Upper lobe of left lung (tissue), 6 donors: Measurements from ENCODE around the gene LCOR. TPM values are rescaled to one million over a fixed set of nuclear protein-coding genes. Genes with fewer than 3 reads are reported as not detected.

Source experiments
- ATAC-seq, 2 donors: fragments of 200-7000 bp; cut with Tn5 transposase; one replicate each; pipeline ENCODE4 v1.9.1; 2022; ENCODE audit warnings: mild to moderate bottlenecking in 2 of 2, moderate library complexity in 2 of 2; ENCODE audit not compliant: low FRiP score in 2 of 2
- DNase-seq, 2 donors: peaks; one replicate each; pipeline ENCODE4 v3.0.0-alpha.2; 2019 to 2020
- H3K27ac ChIP-seq, 4 donors: fragments of 200-600 bp; sonication (generic); one replicate each; pipeline ENCODE4 v1.5.1; 2016 to 2019
- H3K27me3 ChIP-seq, 4 donors: fragments of 200-600 bp; sonication (generic); one replicate each; pipeline ENCODE4 v1.5.1; 2017 to 2019
- H3K36me3 ChIP-seq, 4 donors: fragments of 200-600 bp; sonication (generic); one replicate each; pipeline ENCODE4 v1.5.1; 2016 to 2019
- H3K4me1 ChIP-seq, 4 donors: fragments of 200-600 bp; sonication (generic); one replicate each; pipeline ENCODE4 v1.5.1; 2018 to 2019
- H3K4me3 ChIP-seq, 4 donors: fragments of 200-600 bp; sonication (generic); one replicate each; pipeline ENCODE4 v1.5.1; 2017 to 2019; ENCODE audit warnings: mild to moderate bottlenecking in 2 of 4, moderate library complexity in 1 of 4
- H3K9me3 ChIP-seq, 4 donors: fragments of 200-600 bp; sonication (generic); one replicate each; pipeline ENCODE4 v1.5.1; 2018 to 2019
- CTCF ChIP-seq, 6 experiments: fragments of 450-650 bp in 4 of 6; fragments of 200-600 bp in 2 of 6; sonication (generic) in 2 of 6; IDR thresholded peaks; one replicate each; pipeline ENCODE4 v1.5.1; 2016 to 2019; ENCODE audit warnings: antibody characterized with exemption in 6 of 6
- EP300 ChIP-seq, 4 donors: sonication (generic); formaldehyde crosslinking; IDR thresholded peaks; one replicate each; pipeline ENCODE4 v1.5.1; 2017; ENCODE audit warnings: antibody characterized with exemption in 4 of 4, control low read depth in 2 of 4
- POLR2A ChIP-seq, 4 donors: fragments of 450-650 bp; IDR thresholded peaks; one replicate each; pipeline ENCODE4 v1.5.1; 2016 to 2017; ENCODE audit warnings: antibody characterized with exemption in 4 of 4, mild to moderate bottlenecking in 2 of 4
- POLR2AphosphoS5 ChIP-seq, 2 donors: sonication (generic); formaldehyde crosslinking; IDR thresholded peaks; one replicate each; pipeline ENCODE4 v1.5.1; 2017; ENCODE audit warnings: antibody characterized with exemption in 2 of 2
- WGBS, 2 donors: methylation state at CpG; one replicate each; pipeline ENCODE4 v1.1.5; 2017 to 2018; 5-methylcytosine and 5-hydroxymethylcytosine counted together
- total RNA-seq, 6 donors: library from RNA; depleted of rRNA in 4 of 6; stranded (reverse); fragments of >200 nt in 4 of 6; gene quantifications; one replicate each; pipeline versions ENCODE4 v1.1.0 to v1.2.1, GENCODE V29; 2016 to 2021
- donor health status: DM: no; HTN: no; CAD: no; lungs with moderate emphysema.
- donor health status: DM: no; HTN: yes; CAD: no; lungs with severe emphysema.

LCOR gene
- total RNA-seq, 6 donors from 2014 or later = 18.6 to 54.7 (median 28.0) TPM

- Histone ChIP-seq H3K27me3 (no peaks in the 10 kb centered on the region), H3K4me1 (no peaks in the 10 kb centered on the region), H3K27ac (no peak overlapping the region), H3K36me3 (no peaks in the 10 kb centered on the region), H3K4me3 (no peak overlapping the region), H3K9me3 (no peaks in the 10 kb centered on the region)
- ATAC-seq (no peak), DNase-seq (no peak)
- no peak for TF ChIP-seq CTCF (IDR thresholded peaks at IDR 0.05)
- no peak for TF ChIP-seq EP300 (IDR thresholded peaks at IDR 0.05)
- no peak for TF ChIP-seq POLR2A (IDR thresholded peaks at IDR 0.05)
- TF ChIP-seq POLR2AphosphoS5 (IDR thresholded peaks at IDR 0.05) = no peak
Measured at GRCh38 chr10:96967847-96968246, 135.7 kb downstream of the LCOR start.

DNA sequence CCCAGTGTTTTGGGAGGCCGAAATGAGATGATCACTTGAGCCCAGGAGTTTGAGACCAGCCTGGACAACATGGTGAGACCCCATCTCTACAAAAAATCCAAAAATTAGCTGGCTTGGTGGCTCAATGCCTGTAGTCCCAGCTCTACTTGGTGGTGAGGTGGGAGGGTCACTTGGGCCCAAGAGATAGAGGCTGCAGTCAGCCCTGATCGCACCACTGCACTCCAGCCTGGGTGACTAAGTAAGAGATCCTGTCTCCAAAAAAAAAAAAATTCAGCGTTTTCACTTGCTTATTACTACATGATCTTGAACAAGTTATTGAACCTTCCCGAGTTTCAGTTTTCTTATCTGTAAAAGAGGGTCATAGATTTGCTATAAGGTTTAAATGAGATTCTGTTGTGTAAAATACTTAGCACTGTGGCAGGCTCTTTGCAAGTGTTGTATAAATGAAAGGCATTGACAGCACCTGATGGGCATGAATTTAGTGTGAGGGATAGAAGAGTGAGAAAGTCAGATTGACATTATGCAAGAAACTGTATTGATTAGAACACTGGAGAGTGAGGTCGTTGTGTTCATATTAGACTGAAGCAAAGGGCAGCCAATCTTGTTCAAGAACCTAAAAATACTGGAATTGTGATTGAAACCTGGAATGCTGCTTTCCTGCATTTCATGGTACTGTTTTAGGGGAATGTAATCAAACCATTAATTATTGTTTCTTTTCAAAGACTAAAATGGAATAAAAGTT, 136.8 kb downstream of the LCOR start:
- no peaks in the 10 kb centered on the region for H3K27me3 ChIP-seq
- 94 to 99% methylated on average over 5 of the region's 5 CpGs for WGBS, 2 donors
- no peak for DNase-seq
- no peaks in the 10 kb centered on the region for H3K4me1 ChIP-seq
- no peaks in the 10 kb centered on the region for H3K36me3 ChIP-seq
- no peak for TF ChIP-seq POLR2AphosphoS5 (IDR thresholded peaks at IDR 0.05)
- TF ChIP-seq EP300 (IDR thresholded peaks at IDR 0.05) = no peak
- no peak for TF ChIP-seq POLR2A (IDR thresholded peaks at IDR 0.05)
- no peak for TF ChIP-seq CTCF (IDR thresholded peaks at IDR 0.05)
- no peak overlapping the region for H3K27ac ChIP-seq
- H3K9me3 ChIP-seq = no peaks in the 10 kb centered on the region
- H3K4me3 ChIP-seq = no peak overlapping the region
- no peak for ATAC-seq

GRCh38 chr10:96971324-96971723, 139.2 kb downstream of the LCOR start:
- no peaks in the 10 kb centered on the region for H3K27me3 ChIP-seq
- no peak overlapping the region for H3K4me3 ChIP-seq
- no peak for TF ChIP-seq POLR2AphosphoS5 (IDR thresholded peaks at IDR 0.05)
- no peak for TF ChIP-seq CTCF (IDR thresholded peaks at IDR 0.05)
- TF ChIP-seq POLR2A (IDR thresholded peaks at IDR 0.05) = no peak
- TF ChIP-seq EP300 (IDR thresholded peaks at IDR 0.05) = no peak
- no peak for ATAC-seq
- WGBS, 2 donors = 84 to 85% methylated on average over 2 of the region's 2 CpGs
- H3K9me3 ChIP-seq = no peaks in the 10 kb centered on the region
- H3K36me3 ChIP-seq = no peaks in the 10 kb centered on the region
- no peak for DNase-seq
- no peaks in the 10 kb centered on the region for H3K4me1 ChIP-seq
- H3K27ac ChIP-seq = no peak overlapping the region

- no peak for ATAC-seq
- Histone ChIP-seq H3K4me3 (no peak overlapping the region), H3K4me1 (no peaks in the 10 kb centered on the region), H3K36me3 (no peaks in the 10 kb centered on the region), H3K27ac (no peak overlapping the region), H3K9me3 (no peaks in the 10 kb centered on the region), H3K27me3 (no peaks in the 10 kb centered on the region)
- no peak for TF ChIP-seq POLR2AphosphoS5 (IDR thresholded peaks at IDR 0.05)
- TF ChIP-seq CTCF (IDR thresholded peaks at IDR 0.05) = no peak
- TF ChIP-seq EP300 (IDR thresholded peaks at IDR 0.05) = no peak
- TF ChIP-seq POLR2A (IDR thresholded peaks at IDR 0.05) = no peak
- WGBS, 2 donors = 91 to 98% methylated on average over 1 of the region's 1 CpG
- no peak for DNase-seq
Measured at GRCh38 chr10:96972264-96972663, 140.2 kb downstream of the LCOR start.
